Measurements from ENCODE around the gene TM9SF1.

TM9SF1 gene

DNA sequence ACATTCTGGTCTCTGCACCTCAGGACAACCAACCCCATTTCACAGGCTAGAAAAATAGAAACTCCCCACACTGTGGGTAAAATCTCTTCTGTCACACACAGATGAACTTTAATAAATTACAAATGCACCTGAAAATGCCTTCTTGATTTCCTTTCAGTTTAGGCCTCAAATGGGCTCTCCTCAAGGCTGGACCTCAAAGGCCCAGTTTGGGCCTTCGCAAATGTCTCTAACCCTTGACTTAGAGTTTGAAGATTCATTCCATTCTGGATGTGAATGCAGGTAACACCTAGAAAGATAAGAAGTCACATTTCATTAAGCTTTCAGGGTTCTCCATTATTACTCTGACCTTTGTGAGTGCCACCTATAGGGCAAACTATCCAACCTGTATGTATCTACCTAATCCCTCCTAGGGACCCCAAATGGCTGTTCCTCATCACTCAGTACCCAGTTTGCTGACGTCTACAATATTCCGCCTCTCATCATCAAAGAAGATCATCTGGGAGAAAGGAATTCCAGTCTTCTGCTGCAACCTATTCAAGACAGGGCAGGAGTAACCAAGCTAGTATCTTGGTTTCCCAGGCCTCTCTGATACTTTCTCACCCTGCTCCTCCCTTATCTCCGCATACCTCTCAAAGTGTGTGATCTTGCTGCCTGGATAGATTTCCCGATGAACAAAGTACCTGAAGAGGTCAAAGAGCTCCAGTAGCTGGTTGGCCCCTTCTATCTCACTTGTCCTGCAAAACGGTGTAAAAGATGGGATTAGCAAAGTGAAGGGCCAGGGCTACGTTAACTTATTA, 18.8 kb upstream of the TM9SF1 start:
- DNase-seq (ENCODE audit: low spot score), result no peak
- POLR2A ChIA-PET (ENCODE audit: low non-redundant PET), result interaction anchor here (1.1 kb wide), 1 partner anchor 28 kb away, joined by 4 read pairs; no protein-coding TSS in a partner anchor
- CTCF ChIA-PET, result interaction anchor here (0.5 to 0.6 kb wide), 2 partner anchors 10 to 53 kb away, joined by 3 to 8 read pairs; partner anchors contain the start of gene IRF9
- no peak for TF ChIP-seq CTCF (conservative IDR thresholded peaks at IDR 0.05; ENCODE audit: low read depth)
- peak overlapping the region; percentile 96 for H3K27ac ChIP-seq

DNA sequence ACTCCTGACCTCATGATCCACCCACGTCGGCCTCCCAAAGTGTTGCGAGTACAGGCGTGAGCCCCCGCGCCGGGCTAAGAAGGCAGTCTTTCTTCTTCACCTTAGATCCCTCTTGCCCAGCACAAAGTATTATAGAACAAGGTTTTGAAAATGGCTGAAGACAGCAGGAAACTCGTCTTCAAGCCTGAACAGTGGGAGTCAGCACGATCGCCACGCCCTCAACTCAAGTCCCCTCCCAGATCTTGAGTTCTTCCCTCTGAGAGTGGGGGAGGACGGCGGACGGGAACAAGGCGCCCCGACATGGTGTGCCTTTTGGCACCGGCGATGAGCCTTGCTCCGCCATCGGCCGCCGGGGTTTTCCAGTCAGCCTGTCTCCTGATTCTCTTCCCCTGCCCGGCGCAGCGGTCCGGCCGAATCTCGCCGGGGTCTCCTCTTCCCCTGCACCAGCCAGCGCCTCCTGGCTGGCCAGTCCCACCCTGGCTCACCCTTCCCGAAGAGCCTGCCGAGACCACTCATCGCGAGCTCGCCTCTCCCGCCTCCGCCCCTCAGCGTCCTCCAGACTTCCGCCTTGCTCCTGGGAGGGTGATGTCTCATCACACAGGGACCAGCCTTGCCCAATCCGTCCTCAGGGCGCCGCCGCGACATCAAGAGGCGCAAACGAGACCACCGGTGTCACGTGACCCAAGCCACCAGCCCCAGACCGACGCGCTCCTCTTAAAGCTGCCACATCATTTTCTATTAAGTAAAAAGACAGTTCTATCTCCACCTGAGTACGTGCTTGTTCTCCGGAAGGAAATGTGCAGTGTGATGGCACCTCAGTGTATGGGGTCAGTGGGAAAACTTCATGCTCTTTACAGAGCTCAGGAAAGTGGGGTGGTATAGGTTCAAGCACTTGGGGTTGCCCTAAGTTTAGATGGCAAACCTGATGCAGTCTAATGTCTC, 18.0 kb upstream of the TM9SF1 start, which contains the start of gene CHMP4A:
Gene CHMP4A, minus strand, starts transcription at position 565 of the 942 bp plus-strand sequence. Its CDS starts 49 bp downstream, at position 516.
- peak; percentile 97 for DNase-seq (ENCODE audit: low spot score)
- CTCF ChIA-PET, result interaction anchor here (1.4 kb wide), 1 partner anchor 18 kb away, joined by 4 read pairs; the partner anchor contains the start of gene TM9SF1
- H3K27ac ChIP-seq, result peak within 1 kb of the TSS; percentile 96
- POLR2A ChIA-PET (ENCODE audit: low non-redundant PET), result no interaction called here
- no peak for TF ChIP-seq CTCF (conservative IDR thresholded peaks at IDR 0.05; ENCODE audit: low read depth)

DNA sequence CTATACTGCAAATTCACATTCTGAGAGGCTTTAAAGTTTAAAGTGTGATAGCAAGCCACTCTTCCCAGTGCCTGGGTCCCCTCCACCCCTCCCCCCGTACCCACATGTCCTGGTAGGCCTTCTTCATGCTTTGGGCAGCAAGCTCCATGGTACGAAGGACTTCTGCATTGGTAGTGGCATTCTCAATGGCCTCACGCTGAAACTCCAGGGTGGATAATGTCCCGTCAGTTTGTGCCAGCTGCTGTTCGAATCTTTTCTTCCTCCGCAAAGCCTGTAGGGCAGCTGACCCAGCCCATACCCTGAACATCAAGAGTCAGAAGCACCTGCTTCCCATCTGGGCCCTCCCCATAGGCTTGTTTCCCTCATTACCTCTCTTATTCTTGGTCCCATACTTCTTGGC, 16.1 kb upstream of the TM9SF1 start:
- POLR2A ChIA-PET (ENCODE audit: low non-redundant PET), result no interaction called here

DNA sequence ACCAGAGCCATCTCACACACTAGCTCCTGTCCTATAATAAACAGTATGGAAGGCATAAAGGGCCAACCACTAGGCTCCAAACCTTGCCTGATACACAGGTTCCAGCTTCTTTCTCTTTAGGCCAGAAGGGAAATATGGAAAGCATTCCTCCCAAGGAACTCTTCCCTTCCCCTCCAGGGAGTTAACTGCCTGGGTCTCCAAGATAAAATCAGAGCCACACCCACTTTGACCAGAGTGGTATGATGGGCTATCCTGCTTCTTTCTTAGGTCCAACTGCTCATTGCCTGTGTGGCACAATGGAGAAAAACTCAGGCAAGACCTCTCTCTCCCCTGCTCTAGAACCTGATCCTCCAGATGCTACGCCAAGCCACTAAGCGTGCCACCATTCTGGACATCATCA, 12.4 kb upstream of the TM9SF1 start:
- CTCF ChIA-PET, result no interaction called here
- no peak for DNase-seq (ENCODE audit: low spot score)
- H3K27ac ChIP-seq, result no peak overlapping the region
- TF ChIP-seq CTCF (conservative IDR thresholded peaks at IDR 0.05; ENCODE audit: low read depth), result no peak
- POLR2A ChIA-PET (ENCODE audit: low non-redundant PET), result no interaction called here

More for the DNA sequence above, 16.1 kb upstream of the TM9SF1 start:
- 0 out of 2 replicates have a peak overlapping the region, but pooled peaks have one; percentile 2 for H3K27ac ChIP-seq
- no peak for TF ChIP-seq CTCF (conservative IDR thresholded peaks at IDR 0.05; ENCODE audit: low read depth)
- CTCF ChIA-PET, result no interaction called here
- DNase-seq (ENCODE audit: low spot score), result no peak

DNA sequence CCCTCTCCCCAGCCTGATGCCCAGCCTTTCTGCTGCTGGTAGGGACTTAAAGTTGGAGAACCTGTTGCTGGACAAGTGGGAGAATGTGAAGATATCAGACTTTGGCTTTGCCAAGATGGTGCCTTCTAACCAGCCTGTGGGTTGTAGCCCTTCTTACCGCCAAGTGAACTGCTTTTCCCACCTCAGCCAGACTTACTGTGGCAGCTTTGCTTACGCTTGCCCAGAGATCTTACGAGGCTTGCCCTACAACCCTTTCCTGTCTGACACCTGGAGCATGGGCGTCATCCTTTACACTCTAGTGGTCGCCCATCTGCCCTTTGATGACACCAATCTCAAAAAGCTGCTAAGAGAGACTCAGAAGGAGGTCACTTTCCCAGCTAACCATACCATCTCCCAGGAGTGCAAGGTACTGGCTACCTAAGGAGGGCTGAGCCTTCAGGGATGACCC, 11.9 kb upstream of the TM9SF1 start:
- DNase-seq (ENCODE audit: low spot score), result no peak
- ChIA-PET POLR2A (ENCODE audit: low non-redundant PET) (no interaction called here), CTCF (no interaction called here)
- no peak for TF ChIP-seq CTCF (conservative IDR thresholded peaks at IDR 0.05; ENCODE audit: low read depth)
- no peak overlapping the region for H3K27ac ChIP-seq
